Measurements from ENCODE around the gene CDKN2AIPNL.

The CDKN2AIPNL gene

DNA sequence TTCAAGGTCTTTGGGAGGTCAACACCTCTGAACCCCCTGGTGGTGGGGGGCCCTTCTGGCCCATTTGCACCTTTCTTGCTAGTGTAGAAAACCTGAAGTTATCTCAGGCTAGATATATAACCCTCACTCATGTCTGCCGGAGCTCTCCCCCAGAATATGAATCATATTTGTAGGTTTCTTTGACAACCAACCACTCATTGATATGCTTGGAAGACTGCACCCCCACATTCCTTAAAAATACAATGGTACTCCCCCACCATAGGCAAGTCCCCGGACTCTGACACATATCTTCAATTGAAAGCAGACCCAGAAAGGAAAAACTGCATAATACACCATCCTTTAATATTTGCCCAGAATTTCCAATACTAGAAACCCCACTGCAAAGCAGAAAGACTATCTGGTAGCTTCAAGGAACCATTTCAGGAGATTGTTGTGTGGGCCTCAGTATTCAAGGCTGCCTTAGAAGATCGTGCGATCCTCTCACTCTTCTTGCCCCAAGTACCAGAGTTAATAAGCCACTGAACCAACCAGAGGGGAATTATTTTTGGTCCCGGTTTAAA, 41.3 kb downstream of the CDKN2AIPNL start (continued):
- TF ChIP-seq, protein P1, sequence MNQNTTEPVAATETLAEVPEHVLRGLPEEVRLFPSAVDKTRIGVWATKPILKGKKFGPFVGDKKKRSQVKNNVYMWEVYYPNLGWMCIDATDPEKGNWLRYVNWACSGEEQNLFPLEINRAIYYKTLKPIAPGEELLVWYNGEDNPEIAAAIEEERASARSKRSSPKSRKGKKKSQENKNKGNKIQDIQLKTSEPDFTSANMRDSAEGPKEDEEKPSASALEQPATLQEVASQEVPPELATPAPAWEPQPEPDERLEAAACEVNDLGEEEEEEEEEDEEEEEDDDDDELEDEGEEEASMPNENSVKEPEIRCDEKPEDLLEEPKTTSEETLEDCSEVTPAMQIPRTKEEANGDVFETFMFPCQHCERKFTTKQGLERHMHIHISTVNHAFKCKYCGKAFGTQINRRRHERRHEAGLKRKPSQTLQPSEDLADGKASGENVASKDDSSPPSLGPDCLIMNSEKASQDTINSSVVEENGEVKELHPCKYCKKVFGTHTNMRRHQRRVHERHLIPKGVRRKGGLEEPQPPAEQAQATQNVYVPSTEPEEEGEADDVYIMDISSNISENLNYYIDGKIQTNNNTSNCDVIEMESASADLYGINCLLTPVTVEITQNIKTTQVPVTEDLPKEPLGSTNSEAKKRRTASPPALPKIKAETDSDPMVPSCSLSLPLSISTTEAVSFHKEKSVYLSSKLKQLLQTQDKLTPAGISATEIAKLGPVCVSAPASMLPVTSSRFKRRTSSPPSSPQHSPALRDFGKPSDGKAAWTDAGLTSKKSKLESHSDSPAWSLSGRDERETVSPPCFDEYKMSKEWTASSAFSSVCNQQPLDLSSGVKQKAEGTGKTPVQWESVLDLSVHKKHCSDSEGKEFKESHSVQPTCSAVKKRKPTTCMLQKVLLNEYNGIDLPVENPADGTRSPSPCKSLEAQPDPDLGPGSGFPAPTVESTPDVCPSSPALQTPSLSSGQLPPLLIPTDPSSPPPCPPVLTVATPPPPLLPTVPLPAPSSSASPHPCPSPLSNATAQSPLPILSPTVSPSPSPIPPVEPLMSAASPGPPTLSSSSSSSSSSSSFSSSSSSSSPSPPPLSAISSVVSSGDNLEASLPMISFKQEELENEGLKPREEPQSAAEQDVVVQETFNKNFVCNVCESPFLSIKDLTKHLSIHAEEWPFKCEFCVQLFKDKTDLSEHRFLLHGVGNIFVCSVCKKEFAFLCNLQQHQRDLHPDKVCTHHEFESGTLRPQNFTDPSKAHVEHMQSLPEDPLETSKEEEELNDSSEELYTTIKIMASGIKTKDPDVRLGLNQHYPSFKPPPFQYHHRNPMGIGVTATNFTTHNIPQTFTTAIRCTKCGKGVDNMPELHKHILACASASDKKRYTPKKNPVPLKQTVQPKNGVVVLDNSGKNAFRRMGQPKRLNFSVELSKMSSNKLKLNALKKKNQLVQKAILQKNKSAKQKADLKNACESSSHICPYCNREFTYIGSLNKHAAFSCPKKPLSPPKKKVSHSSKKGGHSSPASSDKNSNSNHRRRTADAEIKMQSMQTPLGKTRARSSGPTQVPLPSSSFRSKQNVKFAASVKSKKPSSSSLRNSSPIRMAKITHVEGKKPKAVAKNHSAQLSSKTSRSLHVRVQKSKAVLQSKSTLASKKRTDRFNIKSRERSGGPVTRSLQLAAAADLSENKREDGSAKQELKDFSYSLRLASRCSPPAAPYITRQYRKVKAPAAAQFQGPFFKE (tag by site-specific recombination; IDR thresholded peaks at IDR 0.05; ENCODE audit: borderline replicate concordance): no peak
- no peak for TF ChIP-seq YY2 (tag by site-specific recombination; IDR thresholded peaks at IDR 0.05)
- no peak for TF ChIP-seq ZNF560 (tag by site-specific recombination; IDR thresholded peaks at IDR 0.05; ENCODE audit: borderline replicate concordance)
- no peak for TF ChIP-seq ZNF791 (tag by site-specific recombination; IDR thresholded peaks at IDR 0.05)
- no peak for TF ChIP-seq ZNF747 (tag by site-specific recombination; IDR thresholded peaks at IDR 0.05)
- TF ChIP-seq ZNF175 (tag by site-specific recombination; IDR thresholded peaks at IDR 0.05): no peak
- no peak for TF ChIP-seq KLF9 (tag by site-specific recombination; IDR thresholded peaks at IDR 0.05; ENCODE audit: low read depth)
- no peak for TF ChIP-seq ZBTB17 (tag by site-specific recombination; IDR thresholded peaks at IDR 0.05)
- no peak for TF ChIP-seq ZNF549 (tag by site-specific recombination; IDR thresholded peaks at IDR 0.05)
- TF ChIP-seq ZNF501 (tag by site-specific recombination; IDR thresholded peaks at IDR 0.05): no peak
- no peak for TF ChIP-seq KLF8 (tag by site-specific recombination; IDR thresholded peaks at IDR 0.05)
- TF ChIP-seq ZNF530 (tag by site-specific recombination; IDR thresholded peaks at IDR 0.05; ENCODE audit: low read depth): no peak

GRCh38 chr5:134365604-134366003, 46.1 kb downstream of the CDKN2AIPNL start:
- Histone ChIP-seq H3K4me1 (ENCODE audit: control insufficient read depth, insufficient read depth, low read length) (no peaks in the 10 kb centered on the region), H3K36me3 (ENCODE audit: control insufficient read depth in 2 of 2, insufficient read depth in 1 of 2, low read length in 2 of 2) (no peaks in the 10 kb centered on the region; a peak in 1 of 3 replicates), H3K9me3 (ENCODE audit: control insufficient read depth, insufficient read depth, low read depth, low read length) (no peaks in the 10 kb centered on the region), H3K27ac (ENCODE audit: extremely low read depth, low read depth, low read length) (no peak overlapping the region), H3K4me3 (ENCODE audit: low read depth, low read length) (no peak overlapping the region)
- TF ChIP-seq, protein P2, sequence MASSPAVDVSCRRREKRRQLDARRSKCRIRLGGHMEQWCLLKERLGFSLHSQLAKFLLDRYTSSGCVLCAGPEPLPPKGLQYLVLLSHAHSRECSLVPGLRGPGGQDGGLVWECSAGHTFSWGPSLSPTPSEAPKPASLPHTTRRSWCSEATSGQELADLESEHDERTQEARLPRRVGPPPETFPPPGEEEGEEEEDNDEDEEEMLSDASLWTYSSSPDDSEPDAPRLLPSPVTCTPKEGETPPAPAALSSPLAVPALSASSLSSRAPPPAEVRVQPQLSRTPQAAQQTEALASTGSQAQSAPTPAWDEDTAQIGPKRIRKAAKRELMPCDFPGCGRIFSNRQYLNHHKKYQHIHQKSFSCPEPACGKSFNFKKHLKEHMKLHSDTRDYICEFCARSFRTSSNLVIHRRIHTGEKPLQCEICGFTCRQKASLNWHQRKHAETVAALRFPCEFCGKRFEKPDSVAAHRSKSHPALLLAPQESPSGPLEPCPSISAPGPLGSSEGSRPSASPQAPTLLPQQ (tag by site-specific recombination; IDR thresholded peaks at IDR 0.05): no peak
- TF ChIP-seq SETDB1 (IDR thresholded peaks at IDR 0.05; ENCODE audit: insufficient read length, low read length) (no peak), ZNF768 (tag by site-specific recombination; IDR thresholded peaks at IDR 0.05) (no peak), YY1 (tag by site-specific recombination; IDR thresholded peaks at IDR 0.05) (no peak), ZNF654 (tag by site-specific recombination; IDR thresholded peaks at IDR 0.05; ENCODE audit: low read depth) (no peak), ZFP69B (tag by site-specific recombination; IDR thresholded peaks at IDR 0.05) (no peak), ZNF600 (tag by site-specific recombination; IDR thresholded peaks at IDR 0.05) (no peak), ZNF837 (tag by site-specific recombination; IDR thresholded peaks at IDR 0.05) (no peak), ZNF660 (tag by site-specific recombination; IDR thresholded peaks at IDR 0.05) (no peak), ZNF19 (tag by site-specific recombination; IDR thresholded peaks at IDR 0.05; ENCODE audit: low read depth) (no peak), EGR2 (tag by site-specific recombination; IDR thresholded peaks at IDR 0.05; ENCODE audit: low read depth) (no peak), ZNF114 (tag by site-specific recombination; IDR thresholded peaks at IDR 0.05) (no peak), ZNF341 (tag by site-specific recombination; IDR thresholded peaks at IDR 0.05; ENCODE audit: low read depth) (no peak)
- TF ChIP-seq, protein P3, sequence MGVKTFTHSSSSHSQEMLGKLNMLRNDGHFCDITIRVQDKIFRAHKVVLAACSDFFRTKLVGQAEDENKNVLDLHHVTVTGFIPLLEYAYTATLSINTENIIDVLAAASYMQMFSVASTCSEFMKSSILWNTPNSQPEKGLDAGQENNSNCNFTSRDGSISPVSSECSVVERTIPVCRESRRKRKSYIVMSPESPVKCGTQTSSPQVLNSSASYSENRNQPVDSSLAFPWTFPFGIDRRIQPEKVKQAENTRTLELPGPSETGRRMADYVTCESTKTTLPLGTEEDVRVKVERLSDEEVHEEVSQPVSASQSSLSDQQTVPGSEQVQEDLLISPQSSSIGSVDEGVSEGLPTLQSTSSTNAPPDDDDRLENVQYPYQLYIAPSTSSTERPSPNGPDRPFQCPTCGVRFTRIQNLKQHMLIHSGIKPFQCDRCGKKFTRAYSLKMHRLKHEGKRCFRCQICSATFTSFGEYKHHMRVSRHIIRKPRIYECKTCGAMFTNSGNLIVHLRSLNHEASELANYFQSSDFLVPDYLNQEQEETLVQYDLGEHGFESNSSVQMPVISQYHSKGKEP (tag by site-specific recombination; IDR thresholded peaks at IDR 0.05): no peak
- ChIA-PET POLR2A (no interaction called here), CTCF (interaction anchor here (1.2 kb wide), 1 partner anchor 17 kb away, joined by 3 read pairs; no protein-coding TSS in a partner anchor)

All from HEK293 (cell line).